HepG2 (cell line): ENCODE results near the gene CYP26B1. TPM values are rescaled to one million over a fixed set of nuclear protein-coding genes. Genes with fewer than 3 reads are reported as not detected.

ENCODE experiments used
- ATAC-seq: fragments of 200-7000 bp; cut with Tn5 transposase; 3 replicates; pipeline ENCODE4 v1.9.1; 2020; ENCODE audit warnings: mild to moderate bottlenecking, moderate library complexity
- BruUV-seq: library from RNA; stranded (reverse); fragments of 400-500 nt; replicated peaks from 2 replicates; lab custom pipeline; 2021; lab: Mats Ljungman, UMichigan
- CTCF ChIA-PET: fragments of 300-600 bp; formaldehyde crosslinking; extraction: SDS; loops from one replicate; lab custom pipeline; 2021; ENCODE audit warnings: low total read pairs, inconsistent platforms, low intra/inter-chr PET ratio; lab: Yijun Ruan, JAX
- POLR2A ChIA-PET: fragments of 350-600 bp; sonication (Branson Sonifier 250); formaldehyde crosslinking; loops from one replicate; lab custom pipeline; 2020; ENCODE audit warnings: antibody characterized with exemption, inconsistent platforms; lab: Yijun Ruan, JAX
- DNase-seq: peaks from one replicate; pipeline ENCODE4 v3.0.0-alpha.2; 2015; ENCODE audit warnings: low spot score
- FAIRE-seq: peaks from 3 replicates; lab custom pipeline; 2011; peaks lifted over from hg19 to GRCh38; lab: Jason Lieb, UNC
- H2AFZ ChIP-seq: one replicate; pipeline ENCODE4 v1.6.1; 2011; ENCODE audit warnings: low read length, inconsistent platforms
- H3K27ac ChIP-seq: fragments of 300-600 bp; 3 replicates; pipeline ENCODE4 v1.8.0; 2011; ENCODE audit warnings: mixed run types, mild to moderate bottlenecking, mixed read lengths, low read length, inconsistent platforms; ENCODE audit not compliant: insufficient read depth; ENCODE audit errors: extremely low read length
- H3K27me3 ChIP-seq, 2 experiments: fragments of 200-600 bp in 1 of 2; 2 replicates in 1 of 2; 3 replicates in 1 of 2; pipeline versions ENCODE4 v1.6.0 to v1.8.0; 2011; ENCODE audit warnings: low read length in 2 of 2, mild to moderate bottlenecking in 2 of 2, moderate library complexity in 2 of 2, inconsistent platforms in 1 of 2; ENCODE audit not compliant: insufficient read depth in 2 of 2, control insufficient read depth in 1 of 2
- H3K36me3 ChIP-seq, 2 experiments: fragments of 200-600 bp in 1 of 2; replicated peaks in 1 of 2; 2 replicates in 1 of 2; 3 replicates in 1 of 2; pipeline versions ENCODE4 v1.5.1 to v1.8.0; 2011; ENCODE audit warnings: low read length in 2 of 2, inconsistent platforms in 1 of 2; ENCODE audit not compliant: insufficient read depth in 2 of 2, control insufficient read depth in 1 of 2
- H3K4me1 ChIP-seq: 2 replicates; pipeline ENCODE4 v1.5.1; 2012; ENCODE audit warnings: low read length, inconsistent platforms; ENCODE audit not compliant: insufficient read depth
- H3K4me2 ChIP-seq: 2 replicates; pipeline ENCODE4 v1.6.0; 2011; ENCODE audit warnings: low read depth, low read length, inconsistent platforms
- H3K4me3 ChIP-seq, 3 experiments: fragments of 200-600 bp in 1 of 3; sonication (generic), shearing (Covaris generic) in 1 of 3; replicated peaks in 1 of 3; 2 replicates each; pipeline ENCODE4 v1.5.1; 2011 to 2016; ENCODE audit warnings: low read length in 3 of 3, inconsistent platforms in 2 of 3, low read depth in 2 of 3, mild to moderate bottlenecking in 2 of 3, control low read depth in 1 of 3, mixed read lengths in 1 of 3; ENCODE audit not compliant: insufficient read depth in 1 of 3
- H3K79me2 ChIP-seq: one replicate; pipeline ENCODE4 v1.6.1; 2011; ENCODE audit warnings: low read length, inconsistent platforms; ENCODE audit not compliant: insufficient read depth
- H3K9ac ChIP-seq: 2 replicates; pipeline ENCODE4 v1.6.0; 2011; ENCODE audit warnings: mild to moderate bottlenecking, low read depth, low read length, inconsistent platforms; ENCODE audit not compliant: insufficient read depth
- H3K9me3 ChIP-seq: 2 replicates; pipeline ENCODE4 v1.5.1; 2012; ENCODE audit warnings: mild to moderate bottlenecking, low read length
- H4K20me1 ChIP-seq: 2 replicates; pipeline ENCODE4 v1.6.0; 2011; ENCODE audit warnings: inconsistent platforms, mild to moderate bottlenecking, low read length, moderate library complexity; ENCODE audit not compliant: insufficient read depth
- CERS6 ChIP-seq: sonication (generic); formaldehyde crosslinking; IDR thresholded peaks from 2 replicates; pipeline ENCODE4 v1.5.0; 2020; ENCODE audit warnings: missing genetic modification reagents
- GTF2F1 ChIP-seq: fragments of 150-350 bp; IDR thresholded peaks from 2 replicates; pipeline ENCODE4 v1.6.1; 2014; ENCODE audit warnings: low read length
- NAIF1 ChIP-seq: sonication (generic); formaldehyde crosslinking; IDR thresholded peaks from 2 replicates; pipeline ENCODE4 v1.5.0; 2020; ENCODE audit warnings: mild to moderate bottlenecking, missing genetic modification reagents, borderline replicate concordance
- TAF1 ChIP-seq: sonication (generic); formaldehyde crosslinking; IDR thresholded peaks from 2 replicates; pipeline ENCODE4 v1.4.0; 2020; ENCODE audit warnings: missing genetic modification reagents
- THYN1 ChIP-seq: sonication (generic); formaldehyde crosslinking; IDR thresholded peaks from 2 replicates; pipeline ENCODE4 v1.8.1; 2023; ENCODE audit warnings: low read depth, mild to moderate bottlenecking, moderate library complexity, missing genetic modification reagents, borderline replicate concordance
- USF2 ChIP-seq, 2 experiments: sonication (generic) in 1 of 2; formaldehyde crosslinking in 1 of 2; IDR thresholded peaks; 2 replicates each; pipeline versions ENCODE4 v1.5.1 to v1.6.1; 2011 to 2020; ENCODE audit warnings: borderline replicate concordance in 1 of 2, low read depth in 1 of 2, low read length in 1 of 2, mild to moderate bottlenecking in 1 of 2, missing genetic modification reagents in 1 of 2, moderate library complexity in 1 of 2
- ZFAT ChIP-seq: sonication (generic); formaldehyde crosslinking; conservative IDR thresholded peaks from 2 replicates; pipeline ENCODE4 v1.8.1; 2023; ENCODE audit warnings: missing genetic modification reagents, inconsistent platforms
- ZFYVE20 ChIP-seq: sonication (generic); formaldehyde crosslinking; IDR thresholded peaks from 2 replicates; pipeline ENCODE4 v1.8.0; 2023; ENCODE audit warnings: low read depth, mild to moderate bottlenecking, moderate library complexity, missing genetic modification reagents, borderline replicate concordance
- ZNF234 ChIP-seq: sonication (generic); formaldehyde crosslinking; conservative IDR thresholded peaks from 2 replicates; pipeline ENCODE4 v1.5.1; 2020; ENCODE audit warnings: mild to moderate bottlenecking, missing genetic modification reagents
- ZNF615 ChIP-seq: sonication (generic); formaldehyde crosslinking; IDR thresholded peaks from 2 replicates; pipeline ENCODE4 v1.5.0; 2020; ENCODE audit warnings: mild to moderate bottlenecking, missing genetic modification reagents, borderline replicate concordance
- ZNF691 ChIP-seq: sonication (generic); formaldehyde crosslinking; IDR thresholded peaks from 2 replicates; pipeline ENCODE4 v1.4.0; 2020; ENCODE audit warnings: missing genetic modification reagents, low read depth, mild to moderate bottlenecking, borderline replicate concordance
- ZSCAN31 ChIP-seq: sonication (generic); formaldehyde crosslinking; IDR thresholded peaks from 2 replicates; pipeline ENCODE4 v1.5.0; 2020; ENCODE audit warnings: low read depth, mild to moderate bottlenecking, missing genetic modification reagents
- WGBS: methylation state at CpG from one replicate; pipeline ENCODE4 v1.1.6; 2017; ENCODE audit warnings: low lambda C conversion rate; 5-methylcytosine and 5-hydroxymethylcytosine counted together
- in situ Hi-C: cut with HindIII; loops from 2 replicates; pipeline ENCODE4 v1.10.0; 2017; ENCODE audit warnings: low pct_unique_long_range_greater_than_20kb; ENCODE audit not compliant: extremely low pct_ligation_motif_present
- intact Hi-C: fragments of 100-400 bp; cut with micrococcal nuclease; formaldehyde crosslinking; loops from one replicate; pipeline ENCODE4 v1.10.0; 2022; ENCODE audit not compliant: unreplicated experiment
- polyA plus RNA-seq, 8 experiments: library from polyadenylated mRNA; depleted of rRNA in 3 of 8; stranded (reverse) in 7 of 8; unstranded in 1 of 8; fragments of >200 nt; fragmentation: Illumina TruSeq in 4 of 8; extraction: Trizol in 4 of 8; gene quantifications; 2 replicates each; pipeline versions ENCODE4 v1.2.1 to v1.2.3, GENCODE V29; 2011 to 2016; ENCODE audit warnings: low read depth in 4 of 8, missing spikeins in 1 of 8, mixed read lengths in 1 of 8; ENCODE audit not compliant: insufficient read depth in 1 of 8
- total RNA-seq, 5 experiments: library from RNA; depleted of rRNA; stranded (reverse); fragments of >200 nt; fragmentation: Illumina TruSeq; extraction: Trizol; gene quantifications; 2 replicates each; pipeline ENCODE4 v1.2.3, GENCODE V29; 2016; ENCODE audit warnings: low read depth in 1 of 5

The CYP26B1 gene
- total and polyA plus RNA-seq, 2 of the 13 experiments (the other 11 are each of a cell fraction or from before 2014, with no cell fraction given), result 0.05 to 0.07 TPM

- TF ChIP-seq ZFYVE20 (CRISPR knock-in tag) (no peak), ZNF234 (CRISPR knock-in tag) (no peak), THYN1 (CRISPR knock-in tag) (no peak), CERS6 (CRISPR knock-in tag) (no peak), ZFAT (CRISPR knock-in tag) (no peak), NAIF1 (no peak), ZNF691 (CRISPR knock-in tag) (no peak), ZSCAN31 (CRISPR knock-in tag) (no peak), TAF1 (CRISPR knock-in tag) (no peak), USF2 (IDR thresholded peaks at IDR 0.05; ENCODE audit: low read depth, low read length) (no peak), USF2 (CRISPR knock-in tag; IDR thresholded peaks at IDR 0.05; ENCODE audit: borderline replicate concordance) (no peak), ZNF615 (CRISPR knock-in tag) (no peak), GTF2F1 (no peak)
- ChIA-PET POLR2A (no interaction called here), CTCF (no interaction called here)
- intact Hi-C loops, result no loop called here
- H3K9ac ChIP-seq, result no peak overlapping the region
- no peak overlapping the region for H3K4me2 ChIP-seq
- no TSS peak for BruUV-seq
- no peak for ATAC-seq
- WGBS, result 11% methylated on average over 12 of the region's 12 CpGs
- H3K27me3 ChIP-seq, result peaks cover 6 to 66% of the 10 kb centered on the region in 2 experiments; a peak in 4 of 5 replicates
- no peak overlapping the region for H3K27ac ChIP-seq
- no peak overlapping the region for H2AFZ ChIP-seq
- no peaks in the 10 kb centered on the region for H3K79me2 ChIP-seq
- in situ Hi-C loops, result no loop called here
- no peak for DNase-seq
- no peaks in the 10 kb centered on the region for H3K9me3 ChIP-seq
- no peaks in the 10 kb centered on the region for H3K36me3 ChIP-seq
- H4K20me1 ChIP-seq, result no peaks in the 10 kb centered on the region; the same call in 1 of the 2 replicates
- no peak for FAIRE-seq
- H3K4me1 ChIP-seq, result no peaks in the 10 kb centered on the region
- H3K4me3 ChIP-seq, result no peak overlapping the region
These were observed 11.7 kb upstream of the CYP26B1 start for GRCh38 chr2:72159211-72159993.
